ENCODE data around the gene TTLL1.

Gene TTLL1

GRCh38 chr22:42993651-42994275 lies 95.4 kb downstream of the TTLL1 start:
- DNase-seq (ENCODE audit: low spot score), result no peak

GRCh38 chr22:42992886-42993479 lies 96.2 kb downstream of the TTLL1 start:
- no peak for DNase-seq (ENCODE audit: low spot score)

- DNase-seq (ENCODE audit: low spot score), result no peak
These were observed 97.1 kb downstream of the TTLL1 start for GRCh38 chr22:42992092-42992491.

- DNase-seq (ENCODE audit: low spot score), result no peak
These were observed 98.1 kb downstream of the TTLL1 start for GRCh38 chr22:42991010-42991651.

GRCh38 chr22:42990131-42990838 lies 98.9 kb downstream of the TTLL1 start:
- DNase-seq (ENCODE audit: low spot score), result no peak

Measured in iPS-NIHi11 (cell line).